NK-92 (cell line): ENCODE data around the gene SSTR3.
"Not testable (repeated sequence)": the region's sequence is repeated elsewhere in the genome, so short reads cannot be mapped to it uniquely, and the experiment has no call there.

Source experiments
- DNase-seq: peaks from one replicate; lab custom pipeline; 2025; ENCODE audit not compliant: unreplicated experiment; lab: John Stamatoyannopoulos, UW

Gene SSTR3

GRCh38 chr22:37211075-37211865, 1.0 kb downstream of the SSTR3 start:
- no peak for DNase-seq

GRCh38 chr22:37210041-37210803, 2.1 kb downstream of the SSTR3 start:
- no peak for DNase-seq

GRCh38 chr22:37209140-37209845, 3.0 kb downstream of the SSTR3 start:
- DNase-seq, result no peak

- no peak for DNase-seq
Measured at GRCh38 chr22:37208401-37209139, 3.7 kb downstream of the SSTR3 start.

GRCh38 chr22:37207981-37208380, 4.3 kb downstream of the SSTR3 start:
- no peak for DNase-seq

- DNase-seq, result no peak
Measured at GRCh38 chr22:37206841-37207821, 5.1 kb downstream of the SSTR3 start.

GRCh38 chr22:37206118-37206840, 6.0 kb downstream of the SSTR3 start:
- DNase-seq, result no peak

GRCh38 chr22:37205046-37205445, 7.2 kb downstream of the SSTR3 start:
- no peak for DNase-seq

GRCh38 chr22:37204045-37204655, 8.1 kb downstream of the SSTR3 start:
- DNase-seq, result no peak

GRCh38 chr22:37203354-37204044, 8.8 kb downstream of the SSTR3 start:
- DNase-seq, result no peak

GRCh38 chr22:37202716-37203115, 9.6 kb downstream of the SSTR3 start:
- DNase-seq, result no peak

- DNase-seq, result no peak
Measured at GRCh38 chr22:37202001-37202555, 10.2 kb downstream of the SSTR3 start.

GRCh38 chr22:37201443-37201820, 10.8 kb downstream of the SSTR3 start:
- DNase-seq, result not testable (repeated sequence)

- no peak for DNase-seq
Measured at GRCh38 chr22:37199760-37200108, 12.5 kb downstream of the SSTR3 start.

- peak; percentile 92 for DNase-seq
Measured at GRCh38 chr22:37199103-37199759, 13.0 kb downstream of the SSTR3 start.

GRCh38 chr22:37198258-37199102, 13.8 kb downstream of the SSTR3 start:
- DNase-seq, result no peak
